ENCODE measurements around the gene DCP1A.
"Not testable (repeated sequence)": the region's sequence is repeated elsewhere in the genome, so short reads cannot be mapped to it uniquely, and the experiment has no call there.

DCP1A gene

GRCh38 chr3:53258600-53259426 is 88.5 kb downstream of the DCP1A start:
- Histone ChIP-seq H3K36me3 (ENCODE audit: control insufficient read depth, insufficient read depth, low read length) (no peaks in the 10 kb centered on the region), H3K4me3 (ENCODE audit: insufficient read depth, low read depth, low read length, poor library complexity, severe bottlenecking) (no peak overlapping the region), H3K9me3 (ENCODE audit: control insufficient read depth, low read length) (no peaks in the 10 kb centered on the region), H3K27me3 (replicated peaks; ENCODE audit: control insufficient read depth, insufficient read depth, low read length, poor library complexity, severe bottlenecking) (no peaks in the 10 kb centered on the region), H3K27ac (ENCODE audit: insufficient read depth, low read length, poor library complexity, severe bottlenecking) (no peak overlapping the region), H3K4me1 (ENCODE audit: control insufficient read depth, insufficient read depth, low read length, poor library complexity, severe bottlenecking) (peaks cover 10% of the 10 kb centered on the region)
- no peak for DNase-seq

- peaks cover 16% of the 10 kb centered on the region for H3K4me1 ChIP-seq (ENCODE audit: control insufficient read depth, insufficient read depth, low read length, poor library complexity, severe bottlenecking)
- no peak overlapping the region for H3K4me3 ChIP-seq (ENCODE audit: insufficient read depth, low read depth, low read length, poor library complexity, severe bottlenecking)
- H3K36me3 ChIP-seq (ENCODE audit: control insufficient read depth, insufficient read depth, low read length) = no peaks in the 10 kb centered on the region
- no peak overlapping the region for H3K27ac ChIP-seq (ENCODE audit: insufficient read depth, low read length, poor library complexity, severe bottlenecking)
- H3K27me3 ChIP-seq (replicated peaks; ENCODE audit: control insufficient read depth, insufficient read depth, low read length, poor library complexity, severe bottlenecking) = no peaks in the 10 kb centered on the region
- H3K9me3 ChIP-seq (ENCODE audit: control insufficient read depth, low read length) = no peaks in the 10 kb centered on the region
- DNase-seq = no peak
These were observed 89.9 kb downstream of the DCP1A start for GRCh38 chr3:53257465-53257864.

- H3K4me3 ChIP-seq (ENCODE audit: insufficient read depth, low read depth, low read length, poor library complexity, severe bottlenecking) = no peak overlapping the region
- H3K27ac ChIP-seq (ENCODE audit: insufficient read depth, low read length, poor library complexity, severe bottlenecking) = no peak overlapping the region
- peaks cover 16% of the 10 kb centered on the region for H3K4me1 ChIP-seq (ENCODE audit: control insufficient read depth, insufficient read depth, low read length, poor library complexity, severe bottlenecking)
- H3K27me3 ChIP-seq (replicated peaks; ENCODE audit: control insufficient read depth, insufficient read depth, low read length, poor library complexity, severe bottlenecking) = no peaks in the 10 kb centered on the region
- H3K9me3 ChIP-seq (ENCODE audit: control insufficient read depth, low read length) = no peaks in the 10 kb centered on the region
- no peaks in the 10 kb centered on the region for H3K36me3 ChIP-seq (ENCODE audit: control insufficient read depth, insufficient read depth, low read length)
- DNase-seq = no peak
These were observed 90.7 kb downstream of the DCP1A start for GRCh38 chr3:53256704-53257055.

GRCh38 chr3:53255775-53256703 is 91.3 kb downstream of the DCP1A start, which contains the start of gene TKT:
Gene TKT, minus strand, starts transcription at chr3:53256022. Its CDS starts 80 bp downstream, at chr3:53255942.
- H3K4me3 ChIP-seq (ENCODE audit: insufficient read depth, low read depth, low read length, poor library complexity, severe bottlenecking) = peak within 1 kb of the TSS; percentile 92
- DNase-seq = peak; percentile 65 to 73 (median 67)
- no peaks in the 10 kb centered on the region for H3K9me3 ChIP-seq (ENCODE audit: control insufficient read depth, low read length)
- H3K27me3 ChIP-seq (replicated peaks; ENCODE audit: control insufficient read depth, insufficient read depth, low read length, poor library complexity, severe bottlenecking) = no peaks in the 10 kb centered on the region
- no peaks in the 10 kb centered on the region for H3K36me3 ChIP-seq (ENCODE audit: control insufficient read depth, insufficient read depth, low read length)
- peak within 1 kb of the TSS; percentile 63 for H3K27ac ChIP-seq (ENCODE audit: insufficient read depth, low read length, poor library complexity, severe bottlenecking)
- H3K4me1 ChIP-seq (ENCODE audit: control insufficient read depth, insufficient read depth, low read length, poor library complexity, severe bottlenecking) = peaks cover 16% of the 10 kb centered on the region

GRCh38 chr3:53255423-53255774 is 91.9 kb downstream of the DCP1A start:
- peak in 1 of 3 donors; percentile 15 for DNase-seq
- Histone ChIP-seq H3K9me3 (ENCODE audit: control insufficient read depth, low read length) (no peaks in the 10 kb centered on the region), H3K27ac (ENCODE audit: insufficient read depth, low read length, poor library complexity, severe bottlenecking) (peak overlapping the region; percentile 63), H3K4me3 (ENCODE audit: insufficient read depth, low read depth, low read length, poor library complexity, severe bottlenecking) (peak overlapping the region; percentile 92), H3K36me3 (ENCODE audit: control insufficient read depth, insufficient read depth, low read length) (no peaks in the 10 kb centered on the region), H3K27me3 (replicated peaks; ENCODE audit: control insufficient read depth, insufficient read depth, low read length, poor library complexity, severe bottlenecking) (no peaks in the 10 kb centered on the region), H3K4me1 (ENCODE audit: control insufficient read depth, insufficient read depth, low read length, poor library complexity, severe bottlenecking) (peaks cover 16% of the 10 kb centered on the region)

GRCh38 chr3:53254509-53255422 is 92.6 kb downstream of the DCP1A start:
- H3K27me3 ChIP-seq (replicated peaks; ENCODE audit: control insufficient read depth, insufficient read depth, low read length, poor library complexity, severe bottlenecking) = no peaks in the 10 kb centered on the region
- peak overlapping the region; percentile 92 for H3K4me3 ChIP-seq (ENCODE audit: insufficient read depth, low read depth, low read length, poor library complexity, severe bottlenecking)
- H3K4me1 ChIP-seq (ENCODE audit: control insufficient read depth, insufficient read depth, low read length, poor library complexity, severe bottlenecking) = peaks cover 16% of the 10 kb centered on the region
- peak overlapping the region; percentile 63 for H3K27ac ChIP-seq (ENCODE audit: insufficient read depth, low read length, poor library complexity, severe bottlenecking)
- no peaks in the 10 kb centered on the region for H3K36me3 ChIP-seq (ENCODE audit: control insufficient read depth, insufficient read depth, low read length)
- DNase-seq = peak in 2 of 3 donors; percentile 28 to 30
- H3K9me3 ChIP-seq (ENCODE audit: control insufficient read depth, low read length) = no peaks in the 10 kb centered on the region

GRCh38 chr3:53253707-53254508 is 93.4 kb downstream of the DCP1A start:
- no peaks in the 10 kb centered on the region for H3K36me3 ChIP-seq (ENCODE audit: control insufficient read depth, insufficient read depth, low read length)
- H3K4me1 ChIP-seq (ENCODE audit: control insufficient read depth, insufficient read depth, low read length, poor library complexity, severe bottlenecking) = peaks cover 16% of the 10 kb centered on the region
- no peaks in the 10 kb centered on the region for H3K9me3 ChIP-seq (ENCODE audit: control insufficient read depth, low read length)
- no peak overlapping the region for H3K27ac ChIP-seq (ENCODE audit: insufficient read depth, low read length, poor library complexity, severe bottlenecking)
- no peak for DNase-seq
- no peaks in the 10 kb centered on the region for H3K27me3 ChIP-seq (replicated peaks; ENCODE audit: control insufficient read depth, insufficient read depth, low read length, poor library complexity, severe bottlenecking)
- H3K4me3 ChIP-seq (ENCODE audit: insufficient read depth, low read depth, low read length, poor library complexity, severe bottlenecking) = no peak overlapping the region

GRCh38 chr3:53252947-53253322 is 94.4 kb downstream of the DCP1A start:
- not testable (repeated sequence) for H3K9me3 ChIP-seq (ENCODE audit: control insufficient read depth, low read length); H3K36me3 ChIP-seq (ENCODE audit: control insufficient read depth, insufficient read depth, low read length); DNase-seq; H3K27ac ChIP-seq (ENCODE audit: insufficient read depth, low read length, poor library complexity, severe bottlenecking); H3K27me3 ChIP-seq (replicated peaks; ENCODE audit: control insufficient read depth, insufficient read depth, low read length, poor library complexity, severe bottlenecking); H3K4me3 ChIP-seq (ENCODE audit: insufficient read depth, low read depth, low read length, poor library complexity, severe bottlenecking)
- H3K4me1 ChIP-seq (ENCODE audit: control insufficient read depth, insufficient read depth, low read length, poor library complexity, severe bottlenecking) = peaks cover 16% of the 10 kb centered on the region
